GM23338 (cell line): ENCODE data around the gene SPOPL. TPM values are rescaled to one million over a fixed set of nuclear protein-coding genes. Genes with fewer than 3 reads are reported as not detected.

Experiments
- ATAC-seq: fragments of 200-7000 bp; cut with Tn5 transposase; 3 replicates; pipeline ENCODE4 v1.9.1; 2020
- DNase-seq: peaks from one replicate; pipeline ENCODE4 v3.0.0-alpha.2; 2015; ENCODE audit warnings: low spot score
- H2AFZ ChIP-seq: fragments of 200-600 bp; sonication (generic); 2 replicates; pipeline ENCODE4 v1.8.0; 2016; ENCODE audit warnings: antibody characterized with exemption, mild to moderate bottlenecking, moderate library complexity
- H3F3A ChIP-seq: fragments of 200-600 bp; sonication (generic); replicated peaks from 2 replicates; pipeline ENCODE4 v1.8.0; 2017; ENCODE audit warnings: antibody characterized with exemption, mixed run types, low read depth
- H3K27ac ChIP-seq: fragments of 200-600 bp; sonication (generic); 2 replicates; pipeline ENCODE4 v1.6.1; 2016; ENCODE audit warnings: low read depth
- H3K27me3 ChIP-seq: fragments of 200-600 bp; sonication (generic); 2 replicates; pipeline ENCODE4 v1.8.0; 2016; ENCODE audit warnings: mild to moderate bottlenecking, mixed run types, moderate library complexity; ENCODE audit not compliant: insufficient read depth
- H3K36me3 ChIP-seq: fragments of 200-600 bp; sonication (generic); 2 replicates; pipeline ENCODE4 v1.8.0; 2016; ENCODE audit warnings: mild to moderate bottlenecking; ENCODE audit not compliant: insufficient read depth
- H3K4me1 ChIP-seq: fragments of 200-600 bp; sonication (generic); 2 replicates; pipeline ENCODE4 v1.8.0; 2016; ENCODE audit warnings: mild to moderate bottlenecking, moderate library complexity; ENCODE audit not compliant: insufficient read depth
- H3K4me2 ChIP-seq: fragments of 200-600 bp; sonication (generic); 2 replicates; pipeline ENCODE4 v1.7.1; 2017; ENCODE audit warnings: mixed run types
- H3K4me3 ChIP-seq: fragments of 200-600 bp; sonication (generic); 2 replicates; pipeline ENCODE4 v1.6.1; 2016; ENCODE audit warnings: mixed run types
- H3K79me2 ChIP-seq: fragments of 200-600 bp; sonication (generic); replicated peaks from 2 replicates; pipeline ENCODE4 v1.8.0; 2017; ENCODE audit warnings: mild to moderate bottlenecking; ENCODE audit not compliant: insufficient read depth
- H3K9me2 ChIP-seq: fragments of 200-600 bp; sonication (generic); 2 replicates; pipeline ENCODE4 v1.8.0; 2017; ENCODE audit not compliant: insufficient read depth
- H4K20me1 ChIP-seq: fragments of 200-600 bp; sonication (generic); replicated peaks from 2 replicates; pipeline ENCODE4 v1.8.0; 2017; ENCODE audit warnings: mild to moderate bottlenecking; ENCODE audit not compliant: insufficient read depth
- H3K27ac Mint-ChIP-seq: 2 replicates; pipeline ENCODE4 v1.8.0; 2020; ENCODE audit warnings: inconsistent platforms, mild to moderate bottlenecking, moderate library complexity, mixed read lengths
- H3K27me3 Mint-ChIP-seq: 3 replicates; pipeline ENCODE4 v1.8.0; 2022; ENCODE audit warnings: low read depth, mild to moderate bottlenecking, moderate library complexity, mixed read lengths, inconsistent platforms; ENCODE audit not compliant: insufficient read depth, poor library complexity
- H3K36me3 Mint-ChIP-seq: 3 replicates; pipeline ENCODE4 v1.8.0; 2021; ENCODE audit warnings: low read depth, mild to moderate bottlenecking, inconsistent platforms, moderate library complexity, mixed read lengths
- H3K4me1 Mint-ChIP-seq: 3 replicates; pipeline ENCODE4 v1.8.0; 2020; ENCODE audit warnings: mild to moderate bottlenecking, inconsistent platforms, mixed read lengths
- H3K4me3 Mint-ChIP-seq: 3 replicates; pipeline ENCODE4 v1.8.0; 2021; ENCODE audit warnings: moderate library complexity, mild to moderate bottlenecking, inconsistent platforms, mixed read lengths
- H3K9me3 Mint-ChIP-seq: 3 replicates; pipeline ENCODE4 v1.8.0; 2020; ENCODE audit warnings: moderate library complexity, mild to moderate bottlenecking, inconsistent platforms, mixed read lengths
- CREB1 ChIP-seq: fragments of 250-450 bp; sonication (Bioruptor Pico); IDR thresholded peaks from 2 replicates; pipeline ENCODE4 v1.5.0; 2020; ENCODE audit warnings: low read depth, mild to moderate bottlenecking, moderate library complexity
- CTCF ChIP-seq, 2 experiments: fragments of 200-600 bp in 1 of 2; sonication (generic) in 1 of 2; conservative IDR thresholded peaks; 2 replicates each; pipeline versions ENCODE4 v1.5.1 to v1.6.1; 2016 to 2017; ENCODE audit warnings: antibody characterized with exemption in 2 of 2, low read depth in 2 of 2, mild to moderate bottlenecking in 2 of 2, moderate library complexity in 1 of 2
- ETS1 ChIP-seq: IDR thresholded peaks from 2 replicates; pipeline ENCODE4 v1.6.1; 2016; ENCODE audit warnings: antibody characterized with exemption
- EZH2 ChIP-seq: fragments of 200-600 bp; sonication (generic); IDR thresholded peaks from one replicate; pipeline ENCODE4 v1.8.0; 2017; ENCODE audit warnings: antibody characterized with exemption, mild to moderate bottlenecking, low read depth; ENCODE audit not compliant: unreplicated experiment
- EZH2phosphoT487 ChIP-seq: fragments of 200-600 bp; sonication (generic); IDR thresholded peaks from one replicate; pipeline ENCODE4 v1.8.1; 2018; ENCODE audit warnings: antibody characterized with exemption; ENCODE audit not compliant: unreplicated experiment
- JUNB ChIP-seq: IDR thresholded peaks from one replicate; pipeline ENCODE4 v1.6.1; 2016; ENCODE audit warnings: antibody characterized with exemption; ENCODE audit not compliant: unreplicated experiment
- NANOG ChIP-seq: IDR thresholded peaks from 2 replicates; pipeline ENCODE4 v1.6.1; 2016; ENCODE audit warnings: antibody characterized with exemption, borderline replicate concordance
- POLR2AphosphoS5 ChIP-seq: IDR thresholded peaks from 2 replicates; pipeline ENCODE4 v1.6.1; 2016; ENCODE audit warnings: antibody characterized with exemption, low read depth
- REST ChIP-seq: IDR thresholded peaks from one replicate; pipeline ENCODE4 v1.6.1; 2018; ENCODE audit warnings: antibody characterized with exemption; ENCODE audit not compliant: unreplicated experiment
- STAT1 ChIP-seq: IDR thresholded peaks from one replicate; pipeline ENCODE4 v1.6.1; 2016; ENCODE audit warnings: antibody characterized with exemption; ENCODE audit not compliant: unreplicated experiment
- ZNF114 ChIP-seq: fragments of 250-450 bp; sonication (Bioruptor Pico); IDR thresholded peaks from 2 replicates; pipeline ENCODE4 v1.5.0; 2020; ENCODE audit warnings: mild to moderate bottlenecking, moderate library complexity
- ZNF331 ChIP-seq: fragments of 250-450 bp; sonication (Bioruptor Pico); IDR thresholded peaks from 2 replicates; pipeline ENCODE4 v1.5.0; 2020; ENCODE audit warnings: low read depth, mild to moderate bottlenecking, moderate library complexity
- polyA plus RNA-seq: library from polyadenylated mRNA; unstranded; fragments of >200 nt; fragmentation: Nextera tagmentation; extraction: Ambion mirVana; gene quantifications from 2 replicates; pipeline ENCODE4 v1.2.1, GENCODE V29; 2016
- total RNA-seq: library from RNA; depleted of rRNA; stranded (reverse); fragments of >200 nt; shearing (Covaris generic); gene quantifications from 2 replicates; pipeline ENCODE4 v1.2.3, GENCODE V29; 2014
- TF ChIP-seq, protein P1 (sequence below): fragments of 250-450 bp; sonication (Bioruptor Pico); IDR thresholded peaks from 2 replicates; pipeline ENCODE4 v1.5.0; 2020; ENCODE audit warnings: mild to moderate bottlenecking, moderate library complexity

Gene SPOPL
- total and polyA plus RNA-seq, 2 experiments from 2014 or later, result 4.5 to 15.4 TPM

DNA sequence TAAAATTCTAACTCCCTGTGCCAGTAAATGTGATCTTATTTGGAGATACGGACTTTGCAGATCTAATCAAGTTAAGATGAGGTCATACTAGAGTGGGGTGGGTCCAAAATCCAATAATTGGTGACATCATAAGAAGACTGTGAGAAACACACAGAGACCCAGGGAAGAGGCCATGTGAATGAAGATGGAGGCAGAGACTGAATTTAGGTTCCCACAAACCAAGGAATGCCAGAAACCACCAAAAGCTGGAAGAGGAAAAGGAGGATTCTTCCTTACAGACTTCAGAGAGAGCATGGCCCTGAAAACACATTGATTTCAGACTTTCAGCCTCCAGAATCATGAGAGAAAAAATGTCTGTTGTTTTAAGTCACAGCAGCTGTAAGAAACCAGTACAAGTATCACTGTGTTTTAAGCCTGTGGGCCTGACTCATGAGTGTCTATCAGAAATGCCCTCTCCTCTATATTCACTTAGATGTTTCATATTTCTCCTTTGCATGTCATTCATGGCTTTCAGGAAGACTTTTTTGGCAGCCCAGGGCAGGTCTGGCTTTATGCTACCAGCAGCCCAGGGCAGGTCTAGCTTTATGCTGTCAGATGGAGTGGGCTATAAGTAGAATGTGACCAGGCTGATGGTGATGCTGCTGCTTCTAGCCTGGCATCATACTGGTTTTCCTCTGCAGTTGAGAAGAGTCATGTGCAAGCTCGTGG lies 100.0 kb downstream of the SPOPL start:
- Histone ChIP-seq H3K9me2 (no peaks in the 10 kb centered on the region), H3K79me2 (no peaks in the 10 kb centered on the region), H3F3A (no peaks in the 10 kb centered on the region), H3K4me1 (0 out of 2 replicates have a peak, but pooled peaks cover 7% of the 10 kb centered on the region), H4K20me1 (no peaks in the 10 kb centered on the region), H3K4me2 (no peak overlapping the region), H3K27me3 (no peaks in the 10 kb centered on the region), H3K36me3 (no peaks in the 10 kb centered on the region), H3K4me3 (no peak overlapping the region), H2AFZ (no peak overlapping the region), H3K27ac (no peak overlapping the region)
- DNase-seq, result no peak
- TF ChIP-seq REST, result no peak
- no peak for TF ChIP-seq POLR2AphosphoS5
- TF ChIP-seq CTCF (conservative IDR thresholded peaks at IDR 0.05; ENCODE audit: low read depth in 2 of 2), result no peak
- TF ChIP-seq EZH2, result no peak
- no peak for TF ChIP-seq EZH2phosphoT487
- no peak for TF ChIP-seq ETS1
- TF ChIP-seq NANOG, result no peak
- TF ChIP-seq JUNB, result no peak
- no peak for TF ChIP-seq ZNF114 (CRISPR knock-in tag)
- TF ChIP-seq ZNF331 (CRISPR knock-in tag), result no peak
- TF ChIP-seq STAT1, result no peak
- TF ChIP-seq, protein P1, sequence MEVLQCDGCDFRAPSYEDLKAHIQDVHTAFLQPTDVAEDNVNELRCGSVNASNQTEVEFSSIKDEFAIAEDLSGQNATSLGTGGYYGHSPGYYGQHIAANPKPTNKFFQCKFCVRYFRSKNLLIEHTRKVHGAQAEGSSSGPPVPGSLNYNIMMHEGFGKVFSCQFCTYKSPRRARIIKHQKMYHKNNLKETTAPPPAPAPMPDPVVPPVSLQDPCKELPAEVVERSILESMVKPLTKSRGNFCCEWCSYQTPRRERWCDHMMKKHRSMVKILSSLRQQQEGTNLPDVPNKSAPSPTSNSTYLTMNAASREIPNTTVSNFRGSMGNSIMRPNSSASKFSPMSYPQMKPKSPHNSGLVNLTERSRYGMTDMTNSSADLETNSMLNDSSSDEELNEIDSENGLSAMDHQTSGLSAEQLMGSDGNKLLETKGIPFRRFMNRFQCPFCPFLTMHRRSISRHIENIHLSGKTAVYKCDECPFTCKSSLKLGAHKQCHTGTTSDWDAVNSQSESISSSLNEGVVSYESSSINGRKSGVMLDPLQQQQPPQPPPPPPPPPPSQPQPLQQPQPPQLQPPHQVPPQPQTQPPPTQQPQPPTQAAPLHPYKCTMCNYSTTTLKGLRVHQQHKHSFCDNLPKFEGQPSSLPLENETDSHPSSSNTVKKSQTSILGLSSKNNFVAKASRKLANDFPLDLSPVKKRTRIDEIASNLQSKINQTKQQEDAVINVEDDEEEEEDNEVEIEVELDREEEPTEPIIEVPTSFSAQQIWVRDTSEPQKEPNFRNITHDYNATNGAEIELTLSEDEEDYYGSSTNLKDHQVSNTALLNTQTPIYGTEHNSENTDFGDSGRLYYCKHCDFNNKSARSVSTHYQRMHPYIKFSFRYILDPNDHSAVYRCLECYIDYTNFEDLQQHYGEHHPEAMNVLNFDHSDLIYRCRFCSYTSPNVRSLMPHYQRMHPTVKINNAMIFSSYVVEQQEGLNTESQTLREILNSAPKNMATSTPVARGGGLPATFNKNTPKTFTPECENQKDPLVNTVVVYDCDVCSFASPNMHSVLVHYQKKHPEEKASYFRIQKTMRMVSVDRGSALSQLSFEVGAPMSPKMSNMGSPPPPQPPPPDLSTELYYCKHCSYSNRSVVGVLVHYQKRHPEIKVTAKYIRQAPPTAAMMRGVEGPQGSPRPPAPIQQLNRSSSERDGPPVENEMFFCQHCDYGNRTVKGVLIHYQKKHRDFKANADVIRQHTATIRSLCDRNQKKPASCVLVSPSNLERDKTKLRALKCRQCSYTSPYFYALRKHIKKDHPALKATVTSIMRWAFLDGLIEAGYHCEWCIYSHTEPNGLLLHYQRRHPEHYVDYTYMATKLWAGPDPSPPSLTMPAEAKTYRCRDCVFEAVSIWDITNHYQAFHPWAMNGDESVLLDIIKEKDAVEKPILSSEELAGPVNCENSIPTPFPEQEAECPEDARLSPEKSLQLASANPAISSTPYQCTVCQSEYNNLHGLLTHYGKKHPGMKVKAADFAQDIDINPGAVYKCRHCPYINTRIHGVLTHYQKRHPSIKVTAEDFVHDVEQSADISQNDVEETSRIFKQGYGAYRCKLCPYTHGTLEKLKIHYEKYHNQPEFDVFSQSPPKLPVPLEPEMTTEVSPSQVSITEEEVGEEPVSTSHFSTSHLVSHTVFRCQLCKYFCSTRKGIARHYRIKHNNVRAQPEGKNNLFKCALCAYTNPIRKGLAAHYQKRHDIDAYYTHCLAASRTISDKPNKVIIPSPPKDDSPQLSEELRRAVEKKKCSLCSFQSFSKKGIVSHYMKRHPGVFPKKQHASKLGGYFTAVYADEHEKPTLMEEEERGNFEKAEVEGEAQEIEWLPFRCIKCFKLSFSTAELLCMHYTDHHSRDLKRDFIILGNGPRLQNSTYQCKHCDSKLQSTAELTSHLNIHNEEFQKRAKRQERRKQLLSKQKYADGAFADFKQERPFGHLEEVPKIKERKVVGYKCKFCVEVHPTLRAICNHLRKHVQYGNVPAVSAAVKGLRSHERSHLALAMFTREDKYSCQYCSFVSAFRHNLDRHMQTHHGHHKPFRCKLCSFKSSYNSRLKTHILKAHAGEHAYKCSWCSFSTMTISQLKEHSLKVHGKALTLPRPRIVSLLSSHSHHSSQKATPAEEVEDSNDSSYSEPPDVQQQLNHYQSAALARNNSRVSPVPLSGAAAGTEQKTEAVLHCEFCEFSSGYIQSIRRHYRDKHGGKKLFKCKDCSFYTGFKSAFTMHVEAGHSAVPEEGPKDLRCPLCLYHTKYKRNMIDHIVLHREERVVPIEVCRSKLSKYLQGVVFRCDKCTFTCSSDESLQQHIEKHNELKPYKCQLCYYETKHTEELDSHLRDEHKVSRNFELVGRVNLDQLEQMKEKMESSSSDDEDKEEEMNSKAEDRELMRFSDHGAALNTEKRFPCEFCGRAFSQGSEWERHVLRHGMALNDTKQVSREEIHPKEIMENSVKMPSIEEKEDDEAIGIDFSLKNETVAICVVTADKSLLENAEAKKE (CRISPR knock-in tag), result no peak
- no peak for TF ChIP-seq CREB1 (CRISPR knock-in tag)
- Mint-ChIP-seq H3K4me1 (peaks cover 13% of the 10 kb centered on the region), H3K36me3 (no peaks in the 10 kb centered on the region), H3K4me3 (no peak overlapping the region), H3K9me3 (no peaks in the 10 kb centered on the region), H3K27me3 (peaks cover 4% of the 10 kb centered on the region), H3K27ac (no peak overlapping the region)
- ATAC-seq, result no peak
